NT2/D1 (cell line): Measurements from ENCODE around the gene CDC42EP4.

Experiments used
- DNase-seq: peaks from one replicate; pipeline ENCODE4 v3.0.0-alpha.2; 2011; ENCODE audit warnings: low read depth, low spot score
- H3K27me3 ChIP-seq: 2 replicates; pipeline ENCODE4 v1.6.0; 2011; ENCODE audit warnings: mild to moderate bottlenecking; ENCODE audit not compliant: insufficient read length, insufficient read depth
- H3K36me3 ChIP-seq: 2 replicates; pipeline ENCODE4 v1.6.1; 2011; ENCODE audit warnings: mild to moderate bottlenecking, low read length, mixed read lengths; ENCODE audit not compliant: insufficient read depth, insufficient read length
- H3K4me1 ChIP-seq: 2 replicates; pipeline ENCODE4 v1.5.1; 2011; ENCODE audit not compliant: insufficient read depth, insufficient read length
- H3K4me3 ChIP-seq: 2 replicates; pipeline ENCODE4 v1.5.1; 2011; ENCODE audit warnings: low read depth; ENCODE audit not compliant: insufficient read length
- H3K9ac ChIP-seq: 2 replicates; pipeline ENCODE4 v1.6.0; 2011; ENCODE audit warnings: low read depth; ENCODE audit not compliant: insufficient read length
- H3K9me3 ChIP-seq: 2 replicates; pipeline ENCODE4 v1.5.1; 2011; ENCODE audit warnings: mild to moderate bottlenecking, low read length; ENCODE audit not compliant: insufficient read depth
- SUZ12 ChIP-seq: IDR thresholded peaks from 2 replicates; pipeline ENCODE4 v1.6.1; 2011; ENCODE audit not compliant: insufficient read length, insufficient read depth; ENCODE audit errors: extremely low read depth
- YY1 ChIP-seq: IDR thresholded peaks from 2 replicates; pipeline ENCODE4 v1.6.1; 2011; ENCODE audit not compliant: insufficient read length, insufficient read depth
- ZNF274 ChIP-seq: IDR thresholded peaks from 2 replicates; pipeline ENCODE4 v1.6.1; 2011; ENCODE audit warnings: mild to moderate bottlenecking, low read depth, low read length

Gene CDC42EP4

DNA sequence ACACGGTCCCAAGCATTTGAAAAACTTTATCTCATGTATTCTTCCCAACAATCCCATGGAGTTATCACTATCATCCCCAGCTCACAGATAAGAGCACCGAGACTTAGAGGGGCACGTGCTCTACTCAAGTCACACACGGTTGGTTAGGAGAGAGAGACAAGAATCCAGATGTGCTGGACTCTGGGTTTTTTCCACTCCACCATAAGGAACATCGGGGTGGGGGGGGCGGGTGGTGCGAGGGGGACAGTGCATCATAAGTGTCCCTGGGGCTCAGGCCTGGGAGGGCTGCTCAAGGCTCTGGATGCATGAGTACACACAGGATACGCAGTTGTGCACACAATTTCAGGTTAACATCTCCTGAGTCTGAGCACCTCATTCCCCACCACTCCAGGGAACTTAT is 7.4 kb downstream of the CDC42EP4 start:
- DNase-seq = no peak
- Histone ChIP-seq H3K9ac (no peak overlapping the region), H3K27me3 (no peaks in the 10 kb centered on the region), H3K9me3 (no peaks in the 10 kb centered on the region), H3K4me1 (peaks cover 36% of the 10 kb centered on the region), H3K4me3 (no peak overlapping the region), H3K36me3 (peaks cover 29% of the 10 kb centered on the region)
- TF ChIP-seq YY1 (no peak), ZNF274 (no peak), SUZ12 (no peak)

DNA sequence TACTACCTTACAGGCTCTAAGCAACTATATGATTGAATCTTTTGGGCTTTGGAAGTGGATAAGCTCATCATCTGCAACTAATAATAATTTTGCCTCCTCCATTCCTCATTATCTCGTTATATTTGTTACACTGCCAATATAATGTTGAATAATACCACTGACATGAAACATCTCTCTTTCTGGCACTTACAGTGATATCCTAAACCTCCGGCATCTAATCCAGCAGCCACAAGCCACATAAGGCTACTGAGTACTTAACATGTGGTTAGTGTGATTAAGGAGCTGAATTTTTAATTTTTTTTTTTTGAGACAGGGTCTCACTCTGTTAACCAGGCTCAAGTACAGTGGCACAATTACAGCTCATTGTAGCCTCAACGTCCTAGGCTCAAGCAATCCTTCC is 9.6 kb downstream of the CDC42EP4 start:
- Histone ChIP-seq H3K9ac (no peak overlapping the region), H3K4me3 (no peak overlapping the region), H3K36me3 (peaks cover 29% of the 10 kb centered on the region), H3K27me3 (no peaks in the 10 kb centered on the region), H3K4me1 (peaks cover 33% of the 10 kb centered on the region), H3K9me3 (no peaks in the 10 kb centered on the region)
- no peak for DNase-seq
- no peak for TF ChIP-seq ZNF274
- TF ChIP-seq YY1 = no peak
- TF ChIP-seq SUZ12 = no peak

- no peak overlapping the region for H3K9ac ChIP-seq
- H3K4me1 ChIP-seq = peaks cover 25% of the 10 kb centered on the region
- DNase-seq = no peak
- TF ChIP-seq SUZ12 (no peak), ZNF274 (no peak), YY1 (no peak)
- no peaks in the 10 kb centered on the region for H3K9me3 ChIP-seq
- H3K27me3 ChIP-seq = no peaks in the 10 kb centered on the region
- H3K4me3 ChIP-seq = no peak overlapping the region
- peaks cover 21% of the 10 kb centered on the region for H3K36me3 ChIP-seq
Measured at GRCh38 chr17:73301369-73301768, 10.4 kb downstream of the CDC42EP4 start.

DNA sequence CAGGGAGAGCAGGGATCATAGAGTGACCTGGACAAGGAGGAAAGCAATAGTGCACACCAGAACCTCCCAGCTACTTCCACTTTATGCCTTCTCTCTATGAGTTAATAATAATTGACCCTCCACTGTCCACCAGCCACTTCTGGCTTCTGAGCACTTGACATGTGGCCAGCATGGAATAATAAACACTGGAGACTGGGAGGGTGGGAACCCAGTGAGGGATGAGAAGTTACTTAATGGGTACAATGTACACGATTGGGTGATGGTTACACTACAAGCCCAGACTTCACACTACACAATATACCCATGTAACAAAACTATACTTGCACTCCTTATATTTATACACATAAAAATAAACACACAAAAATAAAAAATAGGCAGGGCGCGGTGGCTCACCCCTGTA is 11.4 kb downstream of the CDC42EP4 start:
- no peak overlapping the region for H3K9ac ChIP-seq
- peaks cover 13% of the 10 kb centered on the region for H3K36me3 ChIP-seq
- H3K4me1 ChIP-seq = peaks cover 17% of the 10 kb centered on the region
- DNase-seq = no peak
- no peaks in the 10 kb centered on the region for H3K27me3 ChIP-seq
- no peaks in the 10 kb centered on the region for H3K9me3 ChIP-seq
- TF ChIP-seq YY1 (no peak), ZNF274 (no peak), SUZ12 (no peak)
- H3K4me3 ChIP-seq = no peak overlapping the region

DNA sequence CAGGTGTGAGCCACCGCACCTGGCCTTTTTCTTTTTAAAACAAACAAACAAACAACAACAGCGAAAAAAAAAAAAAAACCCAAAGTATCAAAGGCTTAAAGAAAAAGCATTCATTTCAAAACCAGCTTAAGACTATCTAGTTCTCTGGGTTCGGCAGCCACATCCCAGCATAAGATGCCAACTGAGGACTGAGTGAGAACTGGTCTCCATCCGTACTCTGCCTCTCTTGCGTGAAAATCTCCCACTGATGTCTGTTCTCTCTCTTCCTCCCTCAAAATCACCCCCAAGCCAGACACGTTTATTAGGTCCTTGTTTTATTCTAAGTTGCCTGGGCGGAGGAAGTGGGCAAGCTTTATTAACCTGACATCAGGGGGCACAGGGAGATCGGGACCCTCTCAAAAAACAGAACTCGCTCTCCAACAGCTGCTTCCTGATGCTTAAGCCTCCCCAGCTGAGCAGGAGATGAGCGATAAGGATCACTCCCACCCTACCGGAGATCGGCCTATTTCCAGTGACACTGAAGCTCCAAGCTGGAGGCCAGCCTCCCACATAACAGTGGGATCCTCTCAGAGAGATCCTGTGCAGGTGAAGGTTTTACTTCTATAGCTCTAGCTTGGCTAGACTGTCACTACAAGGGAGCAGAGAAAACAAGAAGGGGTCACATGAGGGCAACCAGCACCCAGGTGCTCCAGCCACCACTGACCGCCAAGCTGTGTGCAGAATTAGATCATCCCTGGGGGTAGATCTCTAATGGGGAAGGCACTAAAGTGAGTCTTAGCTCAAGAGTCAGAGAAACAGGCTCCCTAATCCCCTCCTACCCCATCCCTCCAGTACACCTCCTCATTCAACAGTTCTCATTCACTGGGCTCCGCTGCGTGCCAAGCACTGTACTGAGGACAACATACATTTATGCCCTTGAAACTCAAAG is 13.6 kb downstream of the CDC42EP4 start:
- TF ChIP-seq YY1 (no peak), ZNF274 (no peak), SUZ12 (no peak)
- Histone ChIP-seq H3K27me3 (no peaks in the 10 kb centered on the region), H3K4me3 (no peak overlapping the region), H3K9me3 (no peaks in the 10 kb centered on the region), H3K36me3 (peaks cover 18% of the 10 kb centered on the region), H3K9ac (no peak overlapping the region), H3K4me1 (peaks cover 16% of the 10 kb centered on the region)
- DNase-seq = no peak

DNA sequence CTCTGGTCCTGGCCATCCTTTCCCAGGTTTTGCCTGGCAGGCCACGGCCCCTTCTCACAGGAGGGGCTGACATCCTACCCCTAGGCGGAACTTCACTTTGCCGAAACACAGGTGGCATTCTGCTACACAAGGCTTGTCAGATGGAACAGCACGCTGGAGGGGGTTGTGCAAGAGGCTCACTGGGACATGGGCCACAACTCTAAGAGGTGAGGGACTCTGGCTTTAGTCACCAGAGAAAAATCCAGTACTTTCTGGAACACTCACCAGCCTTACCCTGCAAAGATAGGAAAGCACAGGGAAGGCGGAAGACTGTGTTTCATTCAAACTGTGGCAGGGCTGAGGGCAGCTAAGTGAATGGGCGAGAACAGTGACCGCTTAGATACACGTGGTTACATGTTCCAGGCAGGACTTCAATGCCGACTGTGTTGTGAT is 18.3 kb downstream of the CDC42EP4 start:
- peaks cover 7% of the 10 kb centered on the region for H3K36me3 ChIP-seq
- no peaks in the 10 kb centered on the region for H3K27me3 ChIP-seq
- TF ChIP-seq SUZ12 = no peak
- TF ChIP-seq YY1 = no peak
- TF ChIP-seq ZNF274 = no peak
- peaks cover 27% of the 10 kb centered on the region for H3K4me1 ChIP-seq
- no peak overlapping the region for H3K9ac ChIP-seq
- no peaks in the 10 kb centered on the region for H3K9me3 ChIP-seq
- no peak overlapping the region for H3K4me3 ChIP-seq
- no peak for DNase-seq

- H3K4me1 ChIP-seq = peaks cover 26% of the 10 kb centered on the region
- DNase-seq = no peak
- H3K36me3 ChIP-seq = peaks cover 9% of the 10 kb centered on the region
- H3K4me3 ChIP-seq = no peak overlapping the region
- no peak overlapping the region for H3K9ac ChIP-seq
- H3K27me3 ChIP-seq = no peaks in the 10 kb centered on the region
- TF ChIP-seq SUZ12 (no peak), ZNF274 (no peak), YY1 (no peak)
- H3K9me3 ChIP-seq = no peaks in the 10 kb centered on the region
Measured at GRCh38 chr17:73293031-73293430, 18.8 kb downstream of the CDC42EP4 start.
